Measurements from ENCODE around the gene APOBEC3F.

GRCh38 chr22:39039306-39040126 is 1.1 kb upstream of the APOBEC3F start:
- TF ChIP-seq CTCF (IDR thresholded peaks at IDR 0.05; ENCODE audit: low read length) (no peak), EZH2 (optimal IDR thresholded peaks at IDR 0.05; ENCODE audit: low read depth, low read length) (no peak)

All from MM.1S (cell line).